Activated T-helper 9 cell treated with anti-CD3 and anti-CD28 coated beads, Interleukin-2, amount 50 U/mL, for 16 hours (primary cell): Measurements from ENCODE around the gene RGS7.
"Not testable (repeated sequence)": the region's sequence is repeated elsewhere in the genome, so short reads cannot be mapped to it uniquely, and the experiment has no call there.

ENCODE experiments used
- DNase-seq: peaks from one replicate; pipeline ENCODE4 v3.0.0-alpha.2; 2020; ENCODE audit warnings: low read depth

The RGS7 gene

DNA sequence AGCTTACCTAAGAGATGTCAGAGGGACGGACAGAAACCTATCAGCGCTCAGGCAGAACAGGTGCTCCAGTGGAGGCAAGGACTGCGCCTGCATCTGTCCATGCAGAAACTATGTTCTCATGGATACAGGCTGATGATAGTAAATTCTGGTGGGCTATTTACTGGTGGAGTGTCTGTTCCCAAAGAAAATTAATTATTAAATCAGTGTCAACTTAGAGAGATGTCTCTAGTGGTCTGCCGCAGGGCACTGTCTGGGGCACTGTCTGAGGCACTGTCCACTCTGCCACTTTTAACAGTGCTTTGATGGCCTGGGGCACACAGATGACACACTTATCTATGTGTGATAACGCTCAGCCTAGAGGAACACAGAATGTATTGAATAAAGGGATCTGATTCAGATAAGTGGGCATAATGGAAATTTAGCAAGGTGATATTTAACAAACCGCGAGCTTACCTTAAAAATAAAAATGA lies 148.1 kb downstream of the RGS7 start:
- no peak for DNase-seq

DNA sequence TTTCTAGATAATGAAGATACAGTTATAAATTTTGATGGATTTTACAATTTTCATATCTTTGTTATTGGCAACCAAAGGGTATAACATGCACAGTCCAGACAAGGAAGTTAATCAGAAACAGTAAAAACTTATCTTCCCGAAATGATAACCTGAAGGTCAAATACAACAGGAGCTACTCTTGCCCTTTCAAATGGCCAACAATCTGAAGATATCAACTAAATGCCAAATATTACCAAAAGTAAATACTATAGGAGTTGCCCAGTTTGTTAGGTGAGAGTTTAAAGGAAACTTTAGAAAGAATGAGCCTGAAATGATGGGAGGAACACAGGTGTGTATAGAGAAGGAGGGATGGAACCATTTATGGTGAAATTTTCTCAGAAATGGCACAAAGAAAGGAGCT lies 153.2 kb downstream of the RGS7 start:
- no peak for DNase-seq

DNA sequence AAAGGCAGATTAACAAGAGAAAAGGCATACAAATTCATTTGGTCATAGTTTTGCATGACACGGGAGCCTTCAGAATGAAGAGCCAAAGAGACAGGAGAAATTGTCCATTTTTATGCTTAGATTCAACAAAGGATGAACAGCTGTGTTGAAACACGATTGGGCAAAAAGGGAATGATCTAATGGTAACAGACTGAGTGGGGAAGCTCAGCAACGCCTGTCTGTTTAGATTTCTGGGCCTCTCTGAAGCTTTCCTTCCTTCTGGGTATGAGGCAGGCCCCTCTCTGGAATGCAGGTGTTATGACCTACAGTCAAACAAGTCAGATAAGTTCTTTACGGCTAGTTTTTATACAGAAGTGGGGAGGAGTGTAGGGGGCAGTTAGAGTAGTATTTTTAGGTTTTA lies 154.6 kb downstream of the RGS7 start:
- DNase-seq: no peak

- no peak for DNase-seq
Measured at GRCh38 chr1:241186716-241187115, 170.3 kb downstream of the RGS7 start.

- no peak for DNase-seq
Measured at GRCh38 chr1:241181971-241182370, 175.0 kb downstream of the RGS7 start.

- no peak for DNase-seq
Measured at GRCh38 chr1:241181471-241181870, 175.5 kb downstream of the RGS7 start.

DNA sequence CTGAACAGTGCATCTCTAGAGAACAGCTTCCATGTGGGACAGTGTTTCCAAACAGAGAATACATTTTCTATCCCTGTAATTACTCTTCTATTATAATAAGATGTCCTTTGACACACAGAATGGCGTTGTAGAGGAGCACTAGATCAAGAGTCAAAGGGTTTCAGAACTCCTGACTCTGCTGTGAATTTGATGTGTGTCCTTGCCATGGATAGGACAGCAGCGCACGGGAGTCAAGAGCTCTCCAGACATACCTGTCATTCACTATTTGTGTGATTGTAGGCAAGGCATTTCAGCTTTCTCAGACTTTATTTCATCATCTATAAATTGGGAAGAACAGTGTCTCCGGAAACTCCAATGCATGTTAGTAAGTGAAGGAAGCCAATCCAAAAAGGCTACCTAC lies 176.4 kb downstream of the RGS7 start:
- no peak for DNase-seq

GRCh38 chr1:241177660-241178059 lies 179.3 kb downstream of the RGS7 start:
- no peak for DNase-seq

- DNase-seq: no peak
Measured at GRCh38 chr1:241172486-241172885, 184.5 kb downstream of the RGS7 start.

GRCh38 chr1:241171991-241172390 lies 185.0 kb downstream of the RGS7 start:
- no peak for DNase-seq

- DNase-seq: no peak
Measured at GRCh38 chr1:241167121-241167630, 189.8 kb downstream of the RGS7 start.

- no peak for DNase-seq
Measured at GRCh38 chr1:241166625-241167024, 190.4 kb downstream of the RGS7 start.

- not testable (repeated sequence) for DNase-seq
Measured at GRCh38 chr1:241165256-241165655, 191.7 kb downstream of the RGS7 start.

DNA sequence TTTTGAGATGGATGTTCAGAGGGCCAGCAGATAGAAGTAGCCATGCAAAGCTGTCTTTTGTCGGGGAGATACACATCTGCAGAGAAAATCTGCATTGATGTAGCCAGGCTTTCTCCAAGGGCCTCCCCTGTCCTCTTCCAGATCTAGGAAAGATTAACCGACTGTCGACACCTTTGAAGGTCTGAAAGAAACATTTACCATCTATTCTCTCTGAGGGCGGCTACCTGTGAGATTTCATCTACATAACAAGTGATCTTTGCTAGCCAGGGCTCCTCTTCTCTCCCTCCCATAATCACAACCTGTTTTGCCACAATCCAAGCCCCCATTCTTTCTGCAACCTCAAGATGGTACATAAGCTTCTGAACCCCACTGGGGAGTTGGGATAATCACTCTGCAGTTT lies 193.6 kb downstream of the RGS7 start:
- no peak for DNase-seq

GRCh38 chr1:241161188-241161689 lies 195.8 kb downstream of the RGS7 start:
- DNase-seq: no peak

DNA sequence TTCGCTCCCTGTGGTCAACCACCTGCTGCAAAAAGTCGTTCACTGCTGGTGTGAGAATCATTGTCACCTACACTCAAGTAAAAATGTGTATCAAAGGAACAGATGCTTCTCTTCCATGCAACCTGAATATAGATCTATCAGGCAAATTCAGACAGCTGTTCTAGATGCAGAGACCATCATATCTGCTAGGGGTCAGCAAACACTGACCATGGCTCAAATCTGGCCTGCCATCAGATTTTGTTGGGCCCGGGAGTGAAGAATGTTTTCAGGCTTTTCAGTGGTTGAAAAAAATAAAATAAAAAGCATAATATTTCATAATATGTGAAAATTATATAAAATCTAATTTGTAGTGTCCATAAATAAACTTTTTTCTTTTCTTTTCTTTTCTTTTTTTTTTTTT lies 199.6 kb downstream of the RGS7 start:
- no peak for DNase-seq

GRCh38 chr1:241156231-241156965 lies 200.6 kb downstream of the RGS7 start:
- no peak for DNase-seq

DNA sequence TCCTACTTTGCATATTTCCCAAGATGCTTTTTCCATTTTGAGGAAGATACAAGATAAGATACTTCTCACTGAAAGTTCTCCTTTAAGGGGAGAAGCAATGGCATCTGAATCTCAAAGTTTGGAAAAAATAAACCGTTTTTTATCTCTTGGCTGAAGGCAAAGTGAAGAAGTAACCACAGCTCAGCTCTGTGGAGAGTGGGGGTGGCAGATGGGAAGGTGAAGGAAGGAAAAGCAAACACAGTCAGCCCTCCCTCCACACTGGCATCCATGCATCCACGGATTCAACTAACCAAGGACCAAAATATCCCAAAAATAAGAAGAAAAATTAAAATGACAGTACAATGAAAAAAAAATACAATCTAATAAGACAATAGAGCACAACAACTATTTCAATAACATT lies 211.1 kb downstream of the RGS7 start:
- no peak for DNase-seq

GRCh38 chr1:241143765-241144442 lies 213.1 kb downstream of the RGS7 start:
- DNase-seq: no peak

DNA sequence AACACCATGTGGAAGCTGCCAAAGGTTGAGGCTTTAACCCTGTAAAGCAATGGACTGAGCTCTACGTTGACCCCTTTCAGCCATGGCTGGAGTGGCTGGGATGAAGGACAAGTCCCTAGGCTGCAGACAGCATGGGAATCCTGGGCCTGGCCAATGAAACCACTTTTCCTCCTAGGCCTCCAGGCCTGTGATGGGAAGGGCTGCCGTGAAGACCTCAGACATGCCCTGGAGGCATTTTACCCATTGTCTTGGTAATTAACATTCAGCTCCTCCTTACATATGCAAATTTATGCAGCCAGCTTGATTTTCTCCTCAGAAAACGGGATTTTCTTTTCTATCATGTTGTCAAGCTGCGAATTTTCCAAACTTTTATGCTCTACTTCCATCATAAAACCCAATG lies 214.5 kb downstream of the RGS7 start:
- DNase-seq: no peak

DNA sequence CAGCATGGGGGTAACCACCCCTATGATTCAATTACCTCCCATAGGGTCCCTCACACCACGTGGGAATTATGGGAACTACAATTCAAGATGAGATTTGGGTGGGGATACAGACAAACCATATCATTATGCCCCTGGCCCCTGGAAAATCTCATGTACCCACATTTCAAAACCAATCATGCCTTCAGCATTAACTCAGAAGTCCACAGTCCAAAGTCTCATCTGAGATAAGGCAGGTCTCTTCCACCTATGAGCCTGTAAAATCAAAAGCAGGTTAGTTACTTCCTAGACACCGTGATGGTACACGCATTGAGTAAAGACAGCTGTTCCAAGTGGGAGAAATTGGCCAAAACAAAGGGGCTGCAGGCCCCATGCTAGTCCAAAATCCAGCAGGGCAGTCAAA lies 215.4 kb downstream of the RGS7 start:
- not testable (repeated sequence) for DNase-seq

GRCh38 chr1:241140670-241141069 lies 216.3 kb downstream of the RGS7 start:
- no peak for DNase-seq

DNA sequence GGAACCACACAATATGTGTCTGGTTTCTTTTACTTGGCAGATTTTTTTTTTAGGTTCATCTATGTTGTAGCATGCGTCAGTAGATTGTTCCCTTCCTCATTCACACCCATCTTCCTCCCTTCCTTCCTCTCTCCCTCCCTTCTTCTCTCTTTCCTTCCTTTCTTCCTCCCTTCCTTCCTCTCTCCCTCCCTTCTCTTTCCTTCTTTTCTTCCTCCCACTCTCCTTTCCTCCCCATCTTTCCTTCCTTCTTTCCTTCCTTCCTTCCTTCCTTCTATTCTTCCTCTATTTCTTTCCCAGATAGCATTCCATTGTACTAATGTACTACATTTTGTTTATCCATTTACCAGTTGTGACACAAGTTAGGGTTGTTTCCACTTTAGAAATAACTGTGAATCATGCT lies 218.0 kb downstream of the RGS7 start:
- DNase-seq: no peak
